Embryonic facial prominence (tissue), 1 donor: ENCODE data around the gene IMPDH1.

ENCODE experiments used
- DNase-seq: peaks from one replicate; pipeline ENCODE4 v3.0.0-alpha.2; 2016; ENCODE audit errors: extremely low spot score

The IMPDH1 gene

GRCh38 chr7:128360359-128360678, 49.5 kb downstream of the IMPDH1 start:
- no peak for DNase-seq

GRCh38 chr7:128359939-128360338, 49.8 kb downstream of the IMPDH1 start:
- DNase-seq: no peak

GRCh38 chr7:128359336-128359735, 50.4 kb downstream of the IMPDH1 start:
- no peak for DNase-seq

GRCh38 chr7:128358233-128358632, 51.5 kb downstream of the IMPDH1 start:
- no peak for DNase-seq

GRCh38 chr7:128357217-128357613, 52.6 kb downstream of the IMPDH1 start:
- DNase-seq: no peak

GRCh38 chr7:128356546-128357216, 53.1 kb downstream of the IMPDH1 start:
- DNase-seq: no peak

GRCh38 chr7:128353610-128354009, 56.2 kb downstream of the IMPDH1 start:
- DNase-seq: no peak

GRCh38 chr7:128353189-128353588, 56.6 kb downstream of the IMPDH1 start:
- DNase-seq: no peak

- DNase-seq: no peak
Measured at GRCh38 chr7:128352636-128353035, 57.1 kb downstream of the IMPDH1 start.

GRCh38 chr7:128352153-128352537, 57.6 kb downstream of the IMPDH1 start:
- no peak for DNase-seq

GRCh38 chr7:128351296-128352152, 58.3 kb downstream of the IMPDH1 start:
- DNase-seq: no peak

- DNase-seq: no peak
Measured at GRCh38 chr7:128350708-128351295, 59.0 kb downstream of the IMPDH1 start.

GRCh38 chr7:128349466-128349825, 60.3 kb downstream of the IMPDH1 start:
- no peak for DNase-seq

GRCh38 chr7:128347647-128348097, 62.1 kb downstream of the IMPDH1 start:
- DNase-seq: no peak

- DNase-seq: no peak
Measured at GRCh38 chr7:128344431-128344774, 65.4 kb downstream of the IMPDH1 start.

- DNase-seq: peak; percentile 89
Measured at GRCh38 chr7:128343554-128344430, 66.0 kb downstream of the IMPDH1 start, which contains the start of gene RBM28. TSS of gene RBM28 (minus strand) at chr7:128343908. CDS start at chr7:128343793, 115 bp downstream.
